Colonic mucosa (tissue), 4 donors: Measurements from ENCODE around the gene RBFOX2. TPM values are rescaled to one million over a fixed set of nuclear protein-coding genes. Genes with fewer than 3 reads are reported as not detected.

Experiments
- DNase-seq: peaks from one replicate; pipeline ENCODE4 v3.0.0-alpha.2; 2020
- H3K27ac ChIP-seq: fragments of 200-600 bp; one replicate; pipeline ENCODE4 v1.8.0; 2021
- H3K27me3 ChIP-seq: fragments of 200-600 bp; one replicate; pipeline ENCODE4 v1.8.0; 2021
- H3K36me3 ChIP-seq: fragments of 200-600 bp; one replicate; pipeline ENCODE4 v1.8.0; 2021
- H3K4me1 ChIP-seq: fragments of 200-600 bp; one replicate; pipeline ENCODE4 v1.8.0; 2021; ENCODE audit warnings: mild to moderate bottlenecking
- H3K4me3 ChIP-seq: fragments of 200-600 bp; one replicate; pipeline ENCODE4 v1.8.0; 2021
- H3K9ac ChIP-seq, 2 donors: one replicate each; pipeline ENCODE4 v1.7.0; 2013; ENCODE audit warnings: control low read depth in 2 of 2, low read depth in 2 of 2, low read length in 2 of 2
- H3K9me3 ChIP-seq: fragments of 200-600 bp; one replicate; pipeline ENCODE4 v1.8.0; 2021
- CTCF ChIP-seq: fragments of 200-600 bp; IDR thresholded peaks from one replicate; pipeline ENCODE4 v1.8.0; 2022; ENCODE audit warnings: antibody characterized with exemption, mild to moderate bottlenecking
- intact Hi-C: fragments of 100-400 bp; cut with DNase I; formaldehyde crosslinking; loops from one replicate; pipeline ENCODE4 v1.14.1; 2022
- total RNA-seq, 2 donors: library from RNA; stranded (reverse); fragmentation: NEBNext Ultra II Directional in 1 of 2; extraction: Animal tissue kit (Norgen Biotek cat#: 25700) in 1 of 2; gene quantifications; one replicate each; pipeline ENCODE4 v1.2.1, GENCODE V29; 2021
- donor health status: healthy.
- donor health status: DM: no; HTN: no; CAD: no.
- donor health status: DM: no; HTN: no; CAD: no.

The RBFOX2 gene
- total RNA-seq, 2 donors from 2014 or later = 44.4 to 60.2 TPM

- Histone ChIP-seq H3K36me3 (no peaks in the 10 kb centered on the region), H3K9ac (no peak overlapping the region), H3K4me1 (peaks cover 4% of the 10 kb centered on the region), H3K9me3 (no peaks in the 10 kb centered on the region), H3K27me3 (no peaks in the 10 kb centered on the region), H3K4me3 (no peak overlapping the region), H3K27ac (no peak overlapping the region)
- no peak for DNase-seq
- intact Hi-C loops = no loop called here
- TF ChIP-seq CTCF = no peak
Measured at GRCh38 chr22:35883031-35883620, 145.5 kb downstream of the RBFOX2 start.

GRCh38 chr22:35882211-35883030 lies 146.2 kb downstream of the RBFOX2 start:
- intact Hi-C loops = no loop called here

GRCh38 chr22:35879351-35879750 lies 149.3 kb downstream of the RBFOX2 start:
- DNase-seq = no peak
- no peak overlapping the region for H3K27ac ChIP-seq
- no peak overlapping the region for H3K9ac ChIP-seq
- H3K4me3 ChIP-seq = no peak overlapping the region
- no peaks in the 10 kb centered on the region for H3K27me3 ChIP-seq
- no peaks in the 10 kb centered on the region for H3K9me3 ChIP-seq
- no peaks in the 10 kb centered on the region for H3K36me3 ChIP-seq
- TF ChIP-seq CTCF = no peak
- H3K4me1 ChIP-seq = peaks cover 4% of the 10 kb centered on the region
- intact Hi-C loops = no loop called here

More at GRCh38 chr22:35882211-35883030, 146.2 kb downstream of the RBFOX2 start:
- H3K27me3 ChIP-seq = no peaks in the 10 kb centered on the region
- peaks cover 4% of the 10 kb centered on the region for H3K4me1 ChIP-seq
- H3K4me3 ChIP-seq = no peak overlapping the region
- no peak overlapping the region for H3K27ac ChIP-seq
- H3K36me3 ChIP-seq = no peaks in the 10 kb centered on the region
- no peak for DNase-seq
- peak overlapping the region in 1 of 2 donors; percentile 23 for H3K9ac ChIP-seq
- no peaks in the 10 kb centered on the region for H3K9me3 ChIP-seq
- TF ChIP-seq CTCF = no peak

- Histone ChIP-seq H3K4me3 (no peak overlapping the region), H3K9ac (no peak overlapping the region), H3K36me3 (no peaks in the 10 kb centered on the region), H3K9me3 (no peaks in the 10 kb centered on the region), H3K27ac (no peak overlapping the region), H3K4me1 (no peaks in the 10 kb centered on the region), H3K27me3 (no peaks in the 10 kb centered on the region)
- TF ChIP-seq CTCF = no peak
- intact Hi-C loops = no loop called here
- DNase-seq = no peak
Measured at GRCh38 chr22:35873426-35873825, 155.2 kb downstream of the RBFOX2 start.

- no peak for TF ChIP-seq CTCF
- DNase-seq = no peak
- intact Hi-C loops = no loop called here
- no peaks in the 10 kb centered on the region for H3K36me3 ChIP-seq
- no peak overlapping the region for H3K9ac ChIP-seq
- no peaks in the 10 kb centered on the region for H3K9me3 ChIP-seq
- no peak overlapping the region for H3K4me3 ChIP-seq
- H3K27me3 ChIP-seq = no peaks in the 10 kb centered on the region
- no peaks in the 10 kb centered on the region for H3K4me1 ChIP-seq
- H3K27ac ChIP-seq = no peak overlapping the region
Measured at GRCh38 chr22:35872451-35872850, 156.2 kb downstream of the RBFOX2 start.
